ENCODE data around the gene SLC35A1.

DNA sequence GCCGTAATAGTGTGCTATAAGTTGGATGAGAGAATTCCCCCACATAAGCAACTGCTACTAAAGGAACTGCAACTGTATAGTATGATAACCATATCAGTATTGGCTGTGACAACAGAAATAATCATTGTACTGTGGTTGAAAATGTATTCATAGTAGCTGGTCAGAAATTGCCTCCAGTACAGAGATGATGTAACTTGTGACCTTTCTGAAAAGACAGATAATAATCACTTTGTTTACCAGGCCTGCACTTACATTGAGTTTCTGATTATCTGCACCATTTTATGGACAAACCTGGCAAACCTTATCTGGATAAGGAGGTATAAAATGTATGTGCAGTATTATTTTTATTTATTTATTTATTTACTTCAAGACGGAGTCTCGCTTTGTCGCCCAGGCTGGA lies 46.0 kb upstream of the SLC35A1 start:
- TF ChIP-seq CTCF (IDR thresholded peaks at IDR 0.05) (no peak), POLR2A (IDR thresholded peaks at IDR 0.05) (no peak), POLR2AphosphoS5 (IDR thresholded peaks at IDR 0.05) (no peak)
